Neutrophil (primary cell): ENCODE results near the gene UBTD1.

Experiments
- H3K27ac ChIP-seq: fragments of 200-600 bp; sonication (generic); 2 replicates; pipeline ENCODE4 v1.5.1; 2016; ENCODE audit warnings: mild to moderate bottlenecking, moderate library complexity
- H3K27me3 ChIP-seq: fragments of 200-600 bp; sonication (generic); 2 replicates; pipeline ENCODE4 v1.6.0; 2016; ENCODE audit warnings: mild to moderate bottlenecking
- H3K36me3 ChIP-seq: fragments of 200-600 bp; sonication (generic); 2 replicates; pipeline ENCODE4 v1.5.1; 2017
- H3K4me1 ChIP-seq, 2 experiments: fragments of 200-600 bp in 1 of 2; sonication (generic) in 1 of 2; 1 replicate in 1 of 2; 2 replicates in 1 of 2; pipeline versions ENCODE4 v1.5.1 to v1.6.1; 2013 to 2016; ENCODE audit warnings: low read depth in 1 of 2, low read length in 1 of 2, mild to moderate bottlenecking in 1 of 2, moderate library complexity in 1 of 2; ENCODE audit not compliant: control insufficient read depth in 1 of 2, insufficient read depth in 1 of 2
- H3K4me3 ChIP-seq, 2 experiments: fragments of 200-600 bp in 1 of 2; sonication (generic) in 1 of 2; 1 replicate in 1 of 2; 2 replicates in 1 of 2; pipeline ENCODE4 v1.5.1; 2013 to 2016; ENCODE audit warnings: low read depth in 1 of 2, low read length in 1 of 2, mild to moderate bottlenecking in 1 of 2, moderate library complexity in 1 of 2
- H3K9me3 ChIP-seq: fragments of 200-600 bp; sonication (generic); 2 replicates; pipeline ENCODE4 v1.5.1; 2016
- TF ChIP-seq, protein P1 (sequence below): fragments of 200-600 bp; sonication (generic); IDR thresholded peaks from 2 replicates; pipeline ENCODE4 v1.5.1; 2016; ENCODE audit warnings: antibody characterized with exemption

Gene UBTD1

DNA sequence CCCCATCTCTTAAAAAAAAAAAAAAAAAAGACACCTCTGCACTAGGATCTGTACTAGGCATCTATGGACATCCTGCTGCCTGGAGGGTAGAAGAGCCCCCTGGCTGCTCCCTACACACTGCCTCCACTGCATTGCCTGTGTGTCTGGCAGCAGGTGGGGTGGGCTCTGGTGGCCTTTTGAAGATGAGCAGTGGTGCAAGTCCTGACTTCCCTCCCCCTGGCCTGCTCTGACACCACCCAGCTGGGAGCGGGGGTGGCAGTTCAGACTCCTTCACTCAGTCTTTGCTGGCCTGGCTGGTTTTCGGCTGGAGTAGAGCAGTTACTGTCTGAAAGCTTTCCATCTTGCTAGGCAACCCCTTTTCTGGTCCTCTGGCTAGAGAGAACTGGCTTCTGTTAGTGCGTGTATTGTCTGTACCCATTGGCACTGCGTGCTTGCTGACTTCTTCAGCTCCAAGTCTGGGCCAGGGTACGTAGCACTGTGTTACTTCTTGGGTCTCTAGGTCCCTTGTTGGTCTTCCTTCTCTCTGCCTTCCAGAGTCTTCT lies 108.4 kb downstream of the UBTD1 start:
- Histone ChIP-seq H3K36me3 (no peaks in the 10 kb centered on the region), H3K9me3 (no peaks in the 10 kb centered on the region), H3K4me3 (no peak overlapping the region), H3K27ac (no peak overlapping the region), H3K27me3 (no peaks in the 10 kb centered on the region), H3K4me1 (no peaks in the 10 kb centered on the region)
- TF ChIP-seq, protein P1, sequence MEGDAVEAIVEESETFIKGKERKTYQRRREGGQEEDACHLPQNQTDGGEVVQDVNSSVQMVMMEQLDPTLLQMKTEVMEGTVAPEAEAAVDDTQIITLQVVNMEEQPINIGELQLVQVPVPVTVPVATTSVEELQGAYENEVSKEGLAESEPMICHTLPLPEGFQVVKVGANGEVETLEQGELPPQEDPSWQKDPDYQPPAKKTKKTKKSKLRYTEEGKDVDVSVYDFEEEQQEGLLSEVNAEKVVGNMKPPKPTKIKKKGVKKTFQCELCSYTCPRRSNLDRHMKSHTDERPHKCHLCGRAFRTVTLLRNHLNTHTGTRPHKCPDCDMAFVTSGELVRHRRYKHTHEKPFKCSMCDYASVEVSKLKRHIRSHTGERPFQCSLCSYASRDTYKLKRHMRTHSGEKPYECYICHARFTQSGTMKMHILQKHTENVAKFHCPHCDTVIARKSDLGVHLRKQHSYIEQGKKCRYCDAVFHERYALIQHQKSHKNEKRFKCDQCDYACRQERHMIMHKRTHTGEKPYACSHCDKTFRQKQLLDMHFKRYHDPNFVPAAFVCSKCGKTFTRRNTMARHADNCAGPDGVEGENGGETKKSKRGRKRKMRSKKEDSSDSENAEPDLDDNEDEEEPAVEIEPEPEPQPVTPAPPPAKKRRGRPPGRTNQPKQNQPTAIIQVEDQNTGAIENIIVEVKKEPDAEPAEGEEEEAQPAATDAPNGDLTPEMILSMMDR, result no peak

DNA sequence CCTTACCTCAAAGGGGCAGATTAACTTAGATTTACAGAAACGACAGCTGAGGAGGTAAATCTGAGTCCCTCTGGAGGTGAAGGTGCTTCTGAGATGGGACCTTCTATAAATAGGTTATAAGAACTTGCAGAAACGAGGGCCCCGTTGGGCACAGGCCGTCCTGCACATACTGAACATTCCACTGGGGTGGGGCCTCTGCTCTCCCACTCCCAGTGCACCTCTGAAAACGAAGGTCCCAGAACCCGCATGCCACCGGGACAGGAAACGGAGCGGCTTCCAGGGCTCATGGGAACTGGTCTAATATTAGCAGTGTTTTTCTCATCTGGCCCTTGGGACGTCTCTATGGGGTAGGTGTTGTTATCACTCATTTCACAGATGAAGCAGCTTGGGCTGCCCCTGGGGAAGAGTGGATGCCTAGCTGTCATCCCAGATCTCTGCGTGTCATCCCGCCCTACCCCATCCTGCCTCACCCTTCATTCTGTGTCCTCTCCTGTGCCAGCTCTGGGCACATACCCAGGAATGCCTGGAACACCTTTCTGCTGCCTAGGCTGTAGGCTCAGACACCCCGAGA lies 110.4 kb downstream of the UBTD1 start:
- no peaks in the 10 kb centered on the region for H3K27me3 ChIP-seq
- no peaks in the 10 kb centered on the region for H3K36me3 ChIP-seq
- no peak overlapping the region for H3K4me3 ChIP-seq
- H3K9me3 ChIP-seq, result no peaks in the 10 kb centered on the region
- H3K27ac ChIP-seq, result no peak overlapping the region
- H3K4me1 ChIP-seq, result no peaks in the 10 kb centered on the region
- TF ChIP-seq, protein P1, result no peak

DNA sequence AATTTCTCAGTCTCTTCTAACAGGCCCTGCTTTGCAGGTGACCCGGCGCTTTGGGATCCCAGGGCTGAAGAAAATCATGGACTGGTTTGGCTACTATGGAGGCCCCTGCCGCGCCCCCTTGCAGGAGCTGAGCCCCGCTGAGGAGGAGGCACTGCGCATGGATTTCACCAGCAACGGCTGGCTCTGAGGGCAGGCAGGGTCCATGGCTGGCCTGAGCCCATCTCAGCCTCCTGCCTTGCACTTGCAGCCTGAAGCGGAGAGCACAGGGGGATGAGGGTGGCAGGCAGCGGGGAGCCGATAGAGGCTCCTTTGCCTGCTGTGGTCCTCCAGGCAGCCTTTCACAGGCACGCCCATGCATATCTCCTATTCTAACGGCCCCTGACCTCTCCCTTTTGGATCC lies 112.7 kb downstream of the UBTD1 start:
- no peak overlapping the region for H3K4me3 ChIP-seq
- H3K27me3 ChIP-seq, result no peaks in the 10 kb centered on the region
- H3K4me1 ChIP-seq, result no peaks in the 10 kb centered on the region
- H3K36me3 ChIP-seq, result no peaks in the 10 kb centered on the region
- no peak overlapping the region for H3K27ac ChIP-seq
- TF ChIP-seq, protein P1, result no peak
- no peaks in the 10 kb centered on the region for H3K9me3 ChIP-seq

DNA sequence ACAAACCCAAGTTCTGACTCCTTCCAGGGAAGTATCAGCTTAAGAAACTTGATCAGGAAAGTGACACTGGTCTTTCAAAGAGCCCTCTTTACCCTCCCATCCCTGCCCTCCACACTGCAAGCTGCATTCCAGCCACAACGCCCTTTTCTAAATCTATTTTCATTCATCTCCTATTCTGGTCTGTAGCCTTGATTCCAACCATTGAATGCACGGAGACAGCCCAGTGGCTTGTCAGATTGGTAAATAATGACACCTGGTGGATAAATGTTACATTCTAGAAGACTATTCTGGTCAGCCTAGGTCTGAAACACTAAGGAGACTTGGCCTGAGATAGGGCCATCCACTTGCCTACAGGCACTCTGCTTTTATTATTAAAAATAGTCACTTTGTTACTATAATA lies 113.7 kb downstream of the UBTD1 start:
- TF ChIP-seq, protein P1, result no peak
- Histone ChIP-seq H3K4me1 (no peaks in the 10 kb centered on the region), H3K9me3 (no peaks in the 10 kb centered on the region), H3K4me3 (no peak overlapping the region), H3K27me3 (no peaks in the 10 kb centered on the region), H3K36me3 (no peaks in the 10 kb centered on the region), H3K27ac (no peak overlapping the region)

DNA sequence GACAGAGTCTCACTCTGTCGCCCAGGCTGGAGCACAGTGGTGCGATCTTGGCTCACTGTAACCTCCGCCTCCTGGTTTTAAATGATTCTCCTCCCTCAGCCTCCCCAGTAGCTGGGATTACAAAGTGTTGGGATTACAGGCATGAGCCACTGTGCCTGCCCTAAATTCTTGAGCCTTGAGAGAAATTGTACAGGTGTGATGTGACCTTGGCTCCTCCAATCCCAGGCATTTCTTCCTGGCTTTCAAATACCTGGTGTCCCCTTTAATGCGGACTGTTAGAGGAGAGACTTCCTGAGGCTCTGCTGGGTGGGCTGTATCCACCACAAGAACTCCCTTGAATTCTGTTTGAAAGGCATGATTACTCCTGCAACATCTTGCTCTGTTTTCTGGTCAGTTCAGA lies 119.6 kb downstream of the UBTD1 start:
- no peak overlapping the region for H3K27ac ChIP-seq
- no peaks in the 10 kb centered on the region for H3K27me3 ChIP-seq
- H3K4me1 ChIP-seq, result no peaks in the 10 kb centered on the region
- TF ChIP-seq, protein P1, result no peak
- no peak overlapping the region for H3K4me3 ChIP-seq
- H3K9me3 ChIP-seq, result no peaks in the 10 kb centered on the region
- H3K36me3 ChIP-seq, result no peaks in the 10 kb centered on the region

DNA sequence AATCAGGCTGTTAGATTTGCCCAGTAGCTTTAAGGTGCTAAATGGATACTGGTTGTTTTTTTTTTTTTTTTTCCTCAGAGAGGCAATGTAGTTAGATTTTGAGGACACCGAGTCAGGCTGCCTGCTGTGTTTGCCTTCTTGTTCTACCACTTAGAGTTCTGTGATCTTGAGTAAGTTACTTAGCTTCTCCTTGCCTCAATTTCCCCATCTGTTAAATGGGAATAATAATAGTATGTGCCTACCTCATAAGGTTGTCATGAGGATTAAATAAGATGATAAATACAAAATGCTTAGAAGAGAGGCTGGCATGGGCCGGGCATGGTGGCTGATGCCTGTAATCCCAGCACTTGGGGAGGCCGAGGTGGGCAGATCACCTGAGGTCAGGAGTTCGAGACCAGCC lies 120.0 kb downstream of the UBTD1 start:
- H3K4me1 ChIP-seq, result no peaks in the 10 kb centered on the region
- no peaks in the 10 kb centered on the region for H3K27me3 ChIP-seq
- no peak overlapping the region for H3K4me3 ChIP-seq
- TF ChIP-seq, protein P1, result no peak
- H3K36me3 ChIP-seq, result no peaks in the 10 kb centered on the region
- H3K27ac ChIP-seq, result no peak overlapping the region
- H3K9me3 ChIP-seq, result no peaks in the 10 kb centered on the region
